ENCODE measurements around the gene ZNF593.

The ZNF593 gene

GRCh38 chr1:26153966-26154532 lies 15.7 kb upstream of the ZNF593 start:
- peak; percentile 70 for DNase-seq

DNA sequence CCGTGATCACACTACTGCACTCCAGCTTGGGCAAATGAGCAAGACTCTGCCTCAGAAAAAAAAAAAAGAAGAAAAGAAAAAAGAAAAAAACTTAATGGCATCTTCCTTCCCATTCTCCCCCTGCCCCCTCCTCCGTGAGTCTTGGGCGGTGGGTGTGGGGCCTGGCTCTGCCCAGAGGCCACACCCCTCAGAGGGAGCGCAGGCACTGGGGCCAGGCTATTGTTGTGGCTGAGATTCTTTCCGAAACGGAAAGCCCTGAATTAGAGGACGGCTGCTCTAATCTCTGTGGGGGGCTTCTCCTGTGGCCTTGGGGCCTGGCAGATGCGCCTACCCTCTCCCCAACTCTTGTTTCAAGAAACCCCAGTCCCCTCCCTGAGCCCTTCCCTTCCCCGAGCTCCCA lies 15.0 kb upstream of the ZNF593 start:
- DNase-seq: no peak

DNA sequence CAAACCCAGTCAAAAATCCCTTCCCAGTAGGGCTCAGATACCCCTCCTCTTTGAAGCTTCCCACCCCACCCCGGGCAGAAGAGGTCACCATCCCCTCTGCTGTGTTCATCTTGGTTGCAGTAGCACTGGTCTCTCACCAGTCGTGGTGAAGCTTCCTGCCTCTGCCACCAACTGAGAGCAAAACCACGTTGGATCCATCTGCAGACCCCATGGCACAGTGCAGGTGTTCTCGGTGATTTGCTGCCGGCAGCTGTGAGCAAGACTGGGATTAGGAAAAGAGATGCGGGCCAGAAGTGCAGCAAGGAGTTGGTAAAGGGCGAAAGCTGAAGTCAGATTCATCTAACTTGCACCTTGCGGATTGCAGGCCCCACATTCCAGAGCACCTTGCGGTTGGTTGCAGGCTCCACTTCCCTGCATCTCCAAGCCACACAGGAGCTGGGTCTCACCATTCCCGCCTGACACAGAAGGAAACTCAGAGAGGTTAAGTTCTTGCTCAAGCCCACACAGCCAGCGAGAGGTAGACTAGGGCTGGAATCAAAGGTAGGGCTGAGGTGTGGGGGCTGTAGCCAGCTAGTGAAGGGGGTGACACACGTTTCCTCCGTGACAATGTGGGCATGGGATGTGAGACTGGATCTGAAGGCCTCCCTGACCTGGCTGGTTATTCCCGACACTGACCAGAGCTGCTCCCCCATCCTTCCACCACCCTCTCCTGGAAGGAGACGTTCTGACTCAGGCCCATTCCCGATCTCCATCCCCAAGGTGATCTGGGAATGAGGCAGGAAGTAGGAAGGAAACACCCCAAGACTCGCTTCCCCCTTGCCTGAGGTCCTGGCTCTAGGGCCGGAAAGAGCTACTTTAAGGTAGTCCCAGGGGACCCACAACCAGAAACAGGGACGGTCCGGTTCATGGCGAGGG lies 14.1 kb upstream of the ZNF593 start:
- no peak for DNase-seq

GRCh38 chr1:26156285-26157038 lies 13.2 kb upstream of the ZNF593 start:
- DNase-seq: no peak

DNA sequence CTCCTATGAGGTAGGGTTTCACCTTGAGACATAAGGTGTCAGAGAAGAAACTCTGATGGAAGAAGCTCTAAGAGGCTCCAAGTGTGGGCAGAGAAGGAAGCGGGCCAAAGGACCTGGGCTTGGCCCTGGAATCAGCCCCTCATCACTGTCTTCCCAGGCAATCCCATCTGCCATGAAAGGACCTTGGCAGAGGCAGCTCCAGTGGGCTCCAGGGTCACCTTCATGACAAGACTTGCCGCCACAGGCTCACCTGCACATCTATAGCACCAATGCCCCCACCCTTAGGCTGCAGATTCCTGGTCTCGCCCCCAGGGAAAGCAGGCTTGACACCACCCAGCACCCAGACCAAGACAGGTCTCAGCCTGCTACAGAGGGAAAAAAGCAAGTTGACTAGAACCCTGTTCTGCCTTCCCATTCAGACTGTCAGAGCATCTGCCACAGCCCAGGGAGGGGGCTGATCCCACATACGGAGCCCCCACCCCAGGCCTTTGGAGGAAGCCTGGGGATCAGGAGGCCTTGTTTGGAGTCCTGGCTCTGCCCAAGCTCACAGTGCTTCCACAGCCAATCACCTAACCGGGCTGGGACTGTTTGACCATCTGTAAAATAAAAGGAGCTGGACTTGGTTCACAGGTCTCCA lies 11.3 kb upstream of the ZNF593 start:
- no peak for DNase-seq

DNA sequence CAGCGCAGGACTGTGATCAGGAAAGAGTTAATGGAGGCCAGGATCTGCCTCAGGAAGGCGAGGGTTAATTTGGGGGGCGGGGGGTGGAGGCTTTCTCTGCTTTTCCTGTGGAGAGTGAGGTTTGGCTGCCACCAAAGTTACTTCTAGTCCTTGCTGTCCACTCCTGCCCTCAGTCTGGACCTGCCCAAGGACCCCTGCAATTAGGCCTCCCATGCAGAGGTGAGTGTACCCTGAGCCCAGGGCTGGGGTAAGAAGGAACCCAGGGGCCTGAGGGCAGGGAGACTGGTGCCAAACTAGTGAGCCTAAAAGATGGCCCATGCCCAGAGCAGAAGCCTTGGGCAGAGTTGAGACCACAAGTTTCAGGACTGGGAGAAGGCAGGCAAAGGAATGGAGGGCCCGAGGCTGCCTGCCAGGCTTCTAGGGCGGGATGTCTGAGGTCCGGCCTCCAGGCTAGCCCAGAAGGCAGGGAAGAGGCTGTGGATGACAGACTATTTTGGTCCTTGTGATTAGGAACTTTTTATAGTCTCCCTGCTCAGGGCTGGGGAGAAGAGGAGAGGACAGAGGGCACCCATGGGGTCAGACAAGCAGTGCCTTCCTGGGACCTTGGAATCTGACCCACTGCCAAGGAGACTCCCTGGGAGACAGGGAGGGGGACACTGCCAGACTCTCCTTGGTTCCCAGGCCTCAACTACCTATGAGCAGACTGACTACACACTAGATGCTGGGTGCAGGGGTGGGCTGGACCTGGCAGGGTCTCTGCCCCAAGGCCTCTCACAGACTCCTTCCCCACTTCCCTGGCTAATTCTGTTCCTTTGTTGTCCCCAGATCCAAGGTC lies 10.6 kb upstream of the ZNF593 start, which contains the start of gene FAM110D:
TSS of gene FAM110D (plus strand) at position 172 of the 835 bp plus-strand sequence. CDS start 2,213 bp downstream, outside the sequence.
- DNase-seq: no peak

DNA sequence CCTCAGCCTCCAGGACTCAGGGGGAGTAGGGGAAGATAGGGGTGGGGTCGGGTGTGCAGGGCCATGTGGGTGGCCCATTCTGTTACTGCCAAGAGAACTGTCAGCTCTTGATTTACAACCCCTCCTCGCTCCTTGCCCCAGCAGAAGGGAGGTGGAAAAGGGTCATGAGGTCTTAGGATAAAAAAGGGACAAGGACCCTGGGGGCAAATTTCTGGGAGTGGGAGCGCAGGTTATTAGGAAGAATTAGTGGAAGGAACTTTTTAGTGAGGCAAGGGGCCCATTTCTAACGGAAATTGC lies 10.0 kb upstream of the ZNF593 start:
- no peak for DNase-seq

- DNase-seq: no peak
Observed at GRCh38 chr1:26160527-26161414, 8.9 kb upstream of the ZNF593 start.

GRCh38 chr1:26161415-26162219 lies 8.1 kb upstream of the ZNF593 start:
- DNase-seq: peak; percentile 45

DNA sequence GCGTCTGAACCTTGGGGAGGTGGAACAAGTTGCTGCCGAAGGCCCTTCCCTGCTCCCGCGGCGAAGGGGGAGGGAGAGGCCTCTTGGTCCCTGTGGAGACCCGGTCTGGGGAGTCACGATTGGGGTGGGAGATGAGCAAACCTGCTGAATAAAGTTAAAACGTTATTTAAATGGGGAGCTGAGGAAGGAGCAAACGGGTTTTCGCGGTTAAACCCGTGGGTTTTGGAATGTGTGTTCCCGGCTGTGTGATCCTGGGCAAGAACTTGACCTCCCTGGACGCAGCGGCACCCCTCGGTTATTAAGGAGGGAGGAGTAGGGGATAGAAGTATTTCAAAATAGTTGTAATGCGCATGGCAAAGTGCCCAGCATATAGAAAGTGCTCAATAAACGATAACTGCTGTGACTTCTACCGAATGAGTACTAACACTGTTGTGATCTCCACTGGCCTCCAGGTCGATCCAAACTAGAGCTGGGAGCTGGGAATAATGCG lies 7.4 kb upstream of the ZNF593 start:
- DNase-seq: no peak

- DNase-seq: no peak
Observed at GRCh38 chr1:26163684-26164035, 6.0 kb upstream of the ZNF593 start.

DNA sequence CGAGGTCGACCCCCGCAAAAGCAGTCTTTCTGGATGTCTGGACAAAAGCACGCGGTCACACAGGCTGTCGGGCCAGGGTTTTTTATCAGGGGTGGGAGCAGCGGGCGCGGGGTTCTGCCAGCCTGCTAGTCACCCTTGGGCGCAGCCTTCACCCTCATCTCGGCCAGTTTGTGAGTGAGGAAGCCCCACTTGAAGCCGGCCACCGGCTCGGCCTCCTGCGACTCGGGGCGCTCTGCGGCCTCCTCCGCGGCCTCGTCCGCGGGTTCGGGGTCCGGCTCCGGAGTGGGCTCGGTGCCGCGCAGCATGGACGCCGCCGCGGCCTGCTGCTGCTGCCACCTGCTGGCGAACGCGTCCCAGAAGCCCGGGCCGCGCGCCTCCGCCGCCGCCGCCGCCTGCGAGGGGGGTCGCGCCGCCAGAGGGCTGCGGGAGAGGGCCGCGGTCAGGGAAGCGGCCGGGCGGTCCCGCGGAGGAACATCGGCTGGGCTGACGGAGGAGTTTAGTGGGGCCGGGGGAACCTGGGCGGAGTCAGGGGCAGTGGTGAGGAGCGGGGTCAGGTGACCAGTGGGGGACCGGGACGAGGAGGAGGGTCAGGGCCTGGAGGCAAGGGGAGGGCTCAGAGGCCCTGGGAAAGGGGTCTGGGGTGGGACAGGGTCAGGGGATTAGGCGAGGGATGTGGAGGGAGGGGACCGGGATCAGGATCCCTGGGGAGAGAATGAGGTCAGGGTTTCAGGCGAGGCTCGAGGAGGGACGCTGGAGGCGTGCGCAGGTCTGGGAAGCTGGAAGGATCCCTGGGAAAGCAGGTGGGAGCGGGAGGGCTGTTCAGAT lies 5.5 kb upstream of the ZNF593 start:
- peak; percentile 30 for DNase-seq

- DNase-seq: no peak
Observed at GRCh38 chr1:26164861-26165842, 4.6 kb upstream of the ZNF593 start.

- no peak for DNase-seq
Observed at GRCh38 chr1:26166719-26167281, 2.9 kb upstream of the ZNF593 start.

- DNase-seq: no peak
Observed at GRCh38 chr1:26168410-26169197, 1.1 kb upstream of the ZNF593 start, which contains the start of gene C1orf232. C1orf232 (minus strand) TSS chr1:26168963; CDS start chr1:26168499, 464 bp downstream.

GRCh38 chr1:26169198-26169554 lies 532 bp upstream of the ZNF593 start:
- no peak for DNase-seq

DNA sequence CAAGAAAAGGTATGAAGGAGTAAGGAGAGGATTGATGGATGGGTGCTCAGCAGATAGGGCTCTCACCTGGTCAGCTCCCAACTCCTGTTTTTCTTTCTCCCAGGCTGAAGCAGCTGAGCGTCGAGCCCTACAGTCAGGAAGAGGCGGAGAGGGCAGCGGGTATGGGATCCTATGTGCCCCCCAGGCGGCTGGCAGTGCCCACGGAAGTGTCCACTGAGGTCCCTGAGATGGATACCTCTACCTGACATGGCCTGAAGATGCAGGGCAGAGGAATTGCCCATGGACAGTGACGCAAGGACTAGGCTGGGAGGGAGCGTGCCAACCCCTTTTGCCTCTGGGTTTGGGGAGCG lies 739 bp downstream of the ZNF593 start:
- no peak for DNase-seq

All from inflammatory macrophage treated with lipopolysaccharide for 4 hours (primary cell).